Trophoblast cell (in vitro differentiated cells and primary cell): ENCODE results near the gene SEC16A.

ENCODE experiments used
- DNase-seq, 2 donors: peaks; one replicate each; pipeline ENCODE4 v3.0.0-alpha.2; 2016
- H2AFZ ChIP-seq: 2 replicates; pipeline ENCODE4 v1.6.1; 2013; ENCODE audit warnings: low read length, moderate library complexity, mild to moderate bottlenecking; ENCODE audit not compliant: insufficient read depth, poor library complexity
- H2AK5ac ChIP-seq: 2 replicates; pipeline ENCODE4 v1.6.1; 2013; ENCODE audit warnings: mild to moderate bottlenecking, low read length
- H2BK120ac ChIP-seq: 2 replicates; pipeline ENCODE4 v1.6.1; 2013; ENCODE audit warnings: low read length, mild to moderate bottlenecking, moderate library complexity; ENCODE audit not compliant: insufficient read depth, poor library complexity
- H2BK12ac ChIP-seq: 2 replicates; pipeline ENCODE4 v1.6.1; 2013; ENCODE audit warnings: mild to moderate bottlenecking, low read length, moderate library complexity
- H2BK5ac ChIP-seq: 2 replicates; pipeline ENCODE4 v1.6.1; 2013; ENCODE audit warnings: low read length, low read depth, moderate library complexity, mild to moderate bottlenecking; ENCODE audit not compliant: poor library complexity
- H3K14ac ChIP-seq: 2 replicates; pipeline ENCODE4 v1.6.1; 2013; ENCODE audit warnings: mild to moderate bottlenecking, low read length
- H3K18ac ChIP-seq: 2 replicates; pipeline ENCODE4 v1.6.1; 2013; ENCODE audit warnings: mild to moderate bottlenecking, low read length
- H3K23ac ChIP-seq: 2 replicates; pipeline ENCODE4 v1.6.1; 2013; ENCODE audit warnings: low read length
- H3K27ac ChIP-seq: 2 replicates; pipeline ENCODE4 v1.5.1; 2013; ENCODE audit warnings: low read depth, mild to moderate bottlenecking, inconsistent platforms, low read length, moderate library complexity
- H3K27me3 ChIP-seq: 2 replicates; pipeline ENCODE4 v1.6.1; 2013; ENCODE audit warnings: inconsistent platforms, mild to moderate bottlenecking, low read length, moderate library complexity; ENCODE audit not compliant: insufficient read depth
- H3K36me3 ChIP-seq, 2 experiments: 1 replicate in 1 of 2; 2 replicates in 1 of 2; pipeline ENCODE4 v1.6.1; 2013; ENCODE audit warnings: low read length in 2 of 2, mild to moderate bottlenecking in 2 of 2, moderate library complexity in 1 of 2; ENCODE audit not compliant: insufficient read depth in 2 of 2, control insufficient read depth in 1 of 2
- H3K4ac ChIP-seq: 2 replicates; pipeline ENCODE4 v1.6.1; 2013; ENCODE audit warnings: low read depth, mild to moderate bottlenecking, low read length, moderate library complexity
- H3K4me1 ChIP-seq, 2 experiments: 1 replicate in 1 of 2; 2 replicates in 1 of 2; pipeline ENCODE4 v1.6.1; 2013; ENCODE audit warnings: low read length in 2 of 2, mild to moderate bottlenecking in 2 of 2, moderate library complexity in 1 of 2; ENCODE audit not compliant: insufficient read depth in 2 of 2, control insufficient read depth in 1 of 2
- H3K4me2 ChIP-seq: 2 replicates; pipeline ENCODE4 v1.6.1; 2013; ENCODE audit warnings: inconsistent platforms, mild to moderate bottlenecking, low read length, moderate library complexity
- H3K4me3 ChIP-seq: 2 replicates; pipeline ENCODE4 v1.5.1; 2013; ENCODE audit warnings: mild to moderate bottlenecking, low read depth, low read length, inconsistent platforms
- H3K79me1 ChIP-seq: one replicate; pipeline ENCODE4 v1.6.1; 2013; ENCODE audit warnings: low read length
- H3K79me2 ChIP-seq: 2 replicates; pipeline ENCODE4 v1.6.1; 2013; ENCODE audit warnings: low read length, mild to moderate bottlenecking; ENCODE audit not compliant: control insufficient read depth, insufficient read depth, poor library complexity
- H3K9ac ChIP-seq: 2 replicates; pipeline ENCODE4 v1.6.1; 2013; ENCODE audit warnings: mild to moderate bottlenecking, low read length
- H3K9me3 ChIP-seq: 2 replicates; pipeline ENCODE4 v1.6.1; 2013; ENCODE audit warnings: low read depth, mild to moderate bottlenecking, control low read depth, inconsistent platforms, low read length; ENCODE audit not compliant: insufficient read depth
- H4K12ac ChIP-seq: 2 replicates; pipeline ENCODE4 v1.6.1; 2013; ENCODE audit warnings: low read depth, mild to moderate bottlenecking, low read length, moderate library complexity
- H4K8ac ChIP-seq: 2 replicates; pipeline ENCODE4 v1.6.1; 2013; ENCODE audit warnings: low read depth, mild to moderate bottlenecking, low read length, moderate library complexity
- H4K91ac ChIP-seq: one replicate; pipeline ENCODE4 v1.6.1; 2013; ENCODE audit warnings: low read depth, mild to moderate bottlenecking, low read length, moderate library complexity
- WGBS: extraction: QIAGEN DNeasy Blood & Tissue Kit; methylation state at CpG from one replicate; pipeline ENCODE4 v1.1.7; 2013; ENCODE audit warnings: missing lambda C conversion rate; ENCODE audit not compliant: insufficient read length, insufficient coverage; ENCODE audit errors: extremely low coverage; 5-methylcytosine and 5-hydroxymethylcytosine counted together

SEC16A gene

DNA sequence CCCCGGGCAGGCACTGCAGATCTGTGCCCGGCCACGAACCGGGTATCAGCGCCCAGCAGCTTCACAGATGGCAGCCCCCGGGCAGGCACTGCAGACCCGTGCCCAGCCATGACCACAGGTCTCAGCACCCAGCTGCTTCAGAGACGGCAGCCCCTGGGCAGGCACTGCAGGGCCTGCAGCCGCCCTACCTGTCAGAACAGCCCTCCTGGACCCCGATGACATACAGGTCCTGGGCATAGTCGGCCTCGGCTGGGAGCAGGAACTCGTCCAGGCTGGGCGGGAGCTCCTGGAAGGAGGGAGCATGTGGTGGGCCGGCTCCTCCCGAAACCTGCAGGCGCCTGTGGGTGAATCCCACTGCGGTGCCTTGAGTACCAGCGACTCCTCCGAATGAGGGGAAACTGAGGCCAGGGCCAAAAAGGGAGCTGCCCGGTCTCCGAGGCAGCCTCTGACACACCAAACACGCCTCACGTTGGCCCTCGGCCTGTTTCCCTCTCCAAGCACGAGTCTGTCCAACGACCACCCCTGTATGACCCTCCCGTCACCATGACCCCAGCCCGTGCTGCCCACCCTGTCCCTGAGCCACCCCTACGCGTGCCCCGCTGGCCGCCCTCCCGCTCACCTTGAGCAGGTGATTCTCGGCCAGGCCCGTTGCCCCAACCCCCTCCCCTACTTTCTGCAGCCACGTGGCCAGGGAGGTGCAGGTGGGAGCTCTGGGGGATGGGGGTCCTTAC is 48.8 kb downstream of the SEC16A start:
- Histone ChIP-seq H2BK12ac (no peak overlapping the region), H3K79me2 (peaks cover 6% of the 10 kb centered on the region), H2BK5ac (no peak overlapping the region), H3K36me3 (peaks cover 54 to 58% of the 10 kb centered on the region in 2 experiments), H3K14ac (no peak overlapping the region), H2BK120ac (no peak overlapping the region), H2AFZ (no peak overlapping the region), H2AK5ac (no peak overlapping the region), H3K27ac (no peak overlapping the region), H3K4me1 (peaks cover 7 to 12% of the 10 kb centered on the region in 2 experiments), H4K91ac (no peak overlapping the region), H3K18ac (no peak overlapping the region), H3K4me3 (peak overlapping the region; percentile 15), H3K4ac (no peak overlapping the region), H3K27me3 (no peaks in the 10 kb centered on the region), H4K12ac (no peak overlapping the region), H3K9ac (no peak overlapping the region), H3K23ac (no peak overlapping the region), H3K79me1 (peaks cover 1% of the 10 kb centered on the region), H3K4me2 (no peak overlapping the region), H4K8ac (no peak overlapping the region), H3K9me3 (no peaks in the 10 kb centered on the region)
- DNase-seq, result no peak
- WGBS, result no CpG with 5 or more reads among the region's 37 CpGs

DNA sequence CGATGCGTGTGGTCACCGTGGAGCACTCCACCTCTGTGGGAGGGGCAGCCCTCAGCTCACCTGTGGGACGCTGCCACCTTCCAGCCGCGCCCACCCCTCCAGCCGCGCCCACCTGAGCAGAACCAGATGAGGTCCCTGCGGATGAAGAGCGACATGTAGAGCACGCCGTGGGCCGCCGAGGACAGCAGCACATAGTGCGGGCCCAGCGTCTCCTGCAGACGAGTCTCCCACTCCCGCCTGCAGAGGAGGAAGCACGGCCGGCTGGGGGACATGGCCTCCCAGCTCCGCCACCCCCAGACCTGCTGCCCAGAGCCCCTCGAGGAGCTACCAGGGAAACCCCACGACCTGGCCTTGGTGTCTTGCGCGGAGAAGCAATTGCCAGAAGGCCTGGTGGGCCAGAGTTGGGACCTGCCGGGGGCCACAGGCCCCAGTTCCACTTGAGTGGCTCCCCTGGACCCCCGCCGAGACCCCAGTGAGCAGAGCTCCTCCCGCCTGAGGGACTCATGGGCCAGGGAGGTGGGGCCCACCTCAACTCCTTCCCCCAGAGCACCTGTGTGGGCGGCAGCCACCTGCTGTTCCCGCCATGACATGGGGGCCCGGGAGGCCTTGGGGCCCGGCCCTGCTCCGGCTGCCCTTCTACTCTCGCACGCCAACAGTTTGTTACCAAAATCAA is 49.7 kb downstream of the SEC16A start:
- no CpG with 5 or more reads among the region's 36 CpGs for WGBS

DNA sequence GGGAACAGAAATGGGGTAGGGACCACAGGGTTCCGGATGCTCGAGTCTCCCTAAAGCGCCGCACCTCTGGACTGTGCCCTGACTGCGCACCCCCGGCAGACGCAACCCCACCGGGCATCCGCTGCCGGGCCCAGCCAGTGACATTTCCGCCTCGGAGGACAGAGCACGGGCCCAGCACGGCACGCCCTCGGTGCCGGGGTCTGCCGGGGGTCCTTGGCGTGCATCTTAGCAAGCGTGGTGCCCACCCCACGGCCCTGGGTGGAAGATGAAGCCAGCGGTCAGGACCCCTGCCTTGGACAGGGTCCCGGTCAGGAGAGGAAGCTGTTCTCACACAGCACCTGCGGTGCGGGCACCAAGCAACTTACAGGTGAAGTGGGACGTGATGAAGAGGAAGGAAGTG is 50.2 kb downstream of the SEC16A start:
- H3K4ac ChIP-seq, result no peak overlapping the region
- H3K18ac ChIP-seq, result no peak overlapping the region
- H4K8ac ChIP-seq, result no peak overlapping the region
- no peak overlapping the region for H3K23ac ChIP-seq
- no peak overlapping the region for H2BK120ac ChIP-seq
- H3K14ac ChIP-seq, result no peak overlapping the region
- H2BK12ac ChIP-seq, result no peak overlapping the region
- peaks cover 1% of the 10 kb centered on the region for H3K79me2 ChIP-seq
- no peak overlapping the region for H3K27ac ChIP-seq
- no peak overlapping the region for H2AK5ac ChIP-seq
- no peak overlapping the region for H2AFZ ChIP-seq
- H3K4me3 ChIP-seq, result no peak overlapping the region
- no peaks in the 10 kb centered on the region for H3K9me3 ChIP-seq
- no peaks in the 10 kb centered on the region for H3K27me3 ChIP-seq
- DNase-seq, result no peak
- peaks cover 58 to 62% of the 10 kb centered on the region in 2 experiments for H3K36me3 ChIP-seq
- peaks cover 3% of the 10 kb centered on the region in 2 experiments for H3K4me1 ChIP-seq
- H4K91ac ChIP-seq, result no peak overlapping the region
- no peaks in the 10 kb centered on the region for H3K79me1 ChIP-seq
- no peak overlapping the region for H4K12ac ChIP-seq
- H2BK5ac ChIP-seq, result no peak overlapping the region
- no peak overlapping the region for H3K9ac ChIP-seq
- no peak overlapping the region for H3K4me2 ChIP-seq
- no CpG with 5 or more reads among the region's 26 CpGs for WGBS

More for the DNA sequence above, 49.7 kb downstream of the SEC16A start:
- Histone ChIP-seq H4K12ac (no peak overlapping the region), H3K4me2 (no peak overlapping the region), H2BK120ac (no peak overlapping the region), H2BK5ac (no peak overlapping the region), H3K4me1 (peaks cover 7 to 9% of the 10 kb centered on the region in 2 experiments), H4K91ac (no peak overlapping the region), H3K9ac (no peak overlapping the region), H3K23ac (no peak overlapping the region), H3K27me3 (no peaks in the 10 kb centered on the region), H3K36me3 (peaks cover 58 to 62% of the 10 kb centered on the region in 2 experiments), H3K18ac (no peak overlapping the region), H2AK5ac (no peak overlapping the region), H3K79me1 (no peaks in the 10 kb centered on the region), H3K4ac (no peak overlapping the region), H3K27ac (no peak overlapping the region), H3K14ac (no peak overlapping the region), H2AFZ (no peak overlapping the region), H3K79me2 (peaks cover 2% of the 10 kb centered on the region), H4K8ac (no peak overlapping the region), H3K9me3 (no peaks in the 10 kb centered on the region), H3K4me3 (no peak overlapping the region), H2BK12ac (no peak overlapping the region)
- DNase-seq, result no peak

DNA sequence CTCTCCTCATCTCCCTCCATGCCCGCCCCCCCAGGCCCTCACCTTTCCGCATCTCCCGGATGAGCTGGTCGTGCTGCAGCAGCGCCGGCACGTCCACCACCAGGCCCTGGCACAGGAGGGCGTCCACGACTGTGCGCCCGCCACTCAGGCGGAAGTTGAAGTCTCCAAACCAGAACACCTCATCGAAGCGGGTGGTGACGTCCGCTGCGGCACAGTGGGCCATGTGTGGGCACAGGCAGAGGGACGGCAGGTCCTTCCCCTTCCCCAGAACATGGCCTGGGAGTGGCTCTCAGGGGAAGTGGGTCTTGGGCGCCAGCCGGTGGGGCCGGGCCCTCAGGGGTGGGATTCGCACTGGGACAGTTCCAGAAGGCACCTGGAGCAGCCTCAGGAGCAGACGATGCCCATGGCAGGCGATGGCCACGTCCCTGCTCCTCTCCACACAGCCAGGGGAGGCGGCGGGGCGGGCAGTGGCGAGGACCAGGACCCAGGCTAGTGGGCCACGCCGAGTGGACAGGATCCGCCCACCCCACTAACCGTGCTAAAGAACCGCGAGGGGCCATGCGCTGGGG is 51.0 kb downstream of the SEC16A start:
- no peak overlapping the region for H3K4me2 ChIP-seq
- H3K9ac ChIP-seq, result no peak overlapping the region
- no peaks in the 10 kb centered on the region for H3K79me2 ChIP-seq
- no peak overlapping the region for H3K4me3 ChIP-seq
- H3K79me1 ChIP-seq, result no peaks in the 10 kb centered on the region
- H3K18ac ChIP-seq, result no peak overlapping the region
- H2AK5ac ChIP-seq, result no peak overlapping the region
- H3K14ac ChIP-seq, result no peak overlapping the region
- H4K8ac ChIP-seq, result no peak overlapping the region
- no peak overlapping the region for H4K91ac ChIP-seq
- H2BK5ac ChIP-seq, result no peak overlapping the region
- no peak overlapping the region for H3K27ac ChIP-seq
- no peak overlapping the region for H3K4ac ChIP-seq
- no peaks in the 10 kb centered on the region for H3K4me1 ChIP-seq
- no peak overlapping the region for H4K12ac ChIP-seq
- peaks cover 59 to 65% of the 10 kb centered on the region in 2 experiments for H3K36me3 ChIP-seq
- H2AFZ ChIP-seq, result no peak overlapping the region
- H3K9me3 ChIP-seq, result no peaks in the 10 kb centered on the region
- H3K23ac ChIP-seq, result no peak overlapping the region
- DNase-seq, result no peak
- no peaks in the 10 kb centered on the region for H3K27me3 ChIP-seq
- H2BK120ac ChIP-seq, result no peak overlapping the region
- no CpG with 5 or more reads among the region's 36 CpGs for WGBS
- no peak overlapping the region for H2BK12ac ChIP-seq
